Activated B cell treated with CpG ODN at 0.5 μM for 24 hours (primary cell): ENCODE data around the gene GID8. TPM values are rescaled to one million over a fixed set of nuclear protein-coding genes. Genes with fewer than 3 reads are reported as not detected.

Experiments
- ATAC-seq: fragments of 200-7000 bp; cut with Tn5 transposase; one replicate; pipeline ENCODE4 v1.10.0; 2021; ENCODE audit warnings: low read depth, mild to moderate bottlenecking, moderate library complexity
- CTCF ChIA-PET: fragments of 350-600 bp; sonication (Branson Sonifier 250); formaldehyde crosslinking; loops from one replicate; lab custom pipeline; 2021; ENCODE audit warnings: antibody characterized with exemption; lab: Charles Lee
- POLR2A ChIA-PET: fragments of 350-600 bp; sonication (Branson Sonifier 250); formaldehyde crosslinking; loops from one replicate; lab custom pipeline; 2021; ENCODE audit warnings: antibody characterized with exemption; lab: Charles Lee
- DNase-seq: peaks from one replicate; pipeline ENCODE4 v3.0.0; 2022
- H3K27ac Mint-ChIP-seq: one replicate; pipeline ENCODE4 v1.8.0; 2020; ENCODE audit warnings: mixed read lengths
- H3K27me3 Mint-ChIP-seq: one replicate; pipeline ENCODE4 v1.8.0; 2021; ENCODE audit warnings: mixed read lengths
- H3K36me3 Mint-ChIP-seq: one replicate; pipeline ENCODE4 v1.8.0; 2021; ENCODE audit warnings: low read depth, mixed read lengths
- H3K4me1 Mint-ChIP-seq: one replicate; pipeline ENCODE4 v1.8.0; 2021; ENCODE audit warnings: mixed read lengths
- H3K4me3 Mint-ChIP-seq: one replicate; pipeline ENCODE4 v1.8.0; 2020; ENCODE audit warnings: mild to moderate bottlenecking, mixed read lengths
- H3K9me3 Mint-ChIP-seq: one replicate; pipeline ENCODE4 v1.8.0; 2020; ENCODE audit warnings: mixed read lengths
- intact Hi-C: fragments of 100-400 bp; cut with micrococcal nuclease; formaldehyde crosslinking; loops from one replicate; pipeline ENCODE4 v1.15.1; 2024
- total RNA-seq: library from RNA; stranded (reverse); gene quantifications from 2 replicates; pipeline ENCODE4 v1.2.3, GENCODE V29; 2022
- TF ChIP-seq, protein P1 (sequence below): fragments of 200-600 bp; IDR thresholded peaks from one replicate; pipeline ENCODE4 v1.8.0; 2022; ENCODE audit warnings: antibody characterized with exemption, mild to moderate bottlenecking

GID8 gene
- total RNA-seq, 1 donor from 2014 or later: 43.1 TPM

DNA sequence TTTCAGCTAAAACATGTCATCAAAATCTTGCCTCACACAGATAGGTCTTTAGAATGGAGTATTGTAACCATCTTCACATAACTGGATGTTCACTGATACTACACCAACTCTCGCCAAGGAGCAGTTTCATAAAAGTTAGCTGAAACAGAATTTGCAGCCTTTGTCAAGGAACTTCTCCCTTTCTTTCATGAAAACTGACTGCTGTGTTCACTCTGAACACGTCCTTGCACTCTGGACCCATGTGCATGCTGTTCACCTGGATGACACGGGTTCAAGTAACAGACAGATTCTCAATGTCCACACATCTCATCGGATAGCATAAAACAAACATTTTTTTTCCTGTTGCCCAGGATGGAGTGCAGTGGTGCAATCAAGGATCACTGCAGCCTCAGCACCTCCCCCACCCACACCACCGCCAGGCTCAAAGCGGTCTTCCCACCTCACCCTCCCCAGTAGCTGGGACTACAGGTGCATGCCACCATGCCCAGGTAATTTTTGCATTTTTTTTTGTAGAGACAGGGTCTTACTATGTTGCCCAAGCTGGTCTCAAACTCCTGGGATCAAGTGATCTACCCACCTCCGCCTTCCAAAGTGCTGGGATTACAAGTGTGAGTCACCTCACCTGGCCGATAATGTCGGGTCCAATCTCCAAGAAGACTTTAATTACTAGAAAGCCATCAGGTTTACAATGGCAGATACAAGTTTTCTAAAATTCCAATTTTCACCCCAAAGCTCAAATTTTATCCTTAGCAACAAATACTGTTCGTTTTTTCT, 21.1 kb upstream of the GID8 start:
- Mint-ChIP-seq H3K36me3 (peaks cover 31% of the 10 kb centered on the region), H3K4me3 (no peak overlapping the region), H3K4me1 (peaks cover 74% of the 10 kb centered on the region), H3K27ac (peak overlapping the region; percentile 19), H3K9me3 (no peaks in the 10 kb centered on the region), H3K27me3 (no peaks in the 10 kb centered on the region)
- intact Hi-C loops: no loop called here
- POLR2A ChIA-PET: interaction anchor here (0.6 to 1.3 kb wide), 3 partner anchors 12 to 21 kb away, joined by 3 read pairs; no protein-coding TSS in a partner anchor
- ATAC-seq: no peak
- CTCF ChIA-PET: interaction anchor here (0.6 to 4.7 kb wide), 4 partner anchors 9 to 92 kb away, joined by 3 to 26 read pairs (median 4); no protein-coding TSS in a partner anchor
- TF ChIP-seq, protein P1, sequence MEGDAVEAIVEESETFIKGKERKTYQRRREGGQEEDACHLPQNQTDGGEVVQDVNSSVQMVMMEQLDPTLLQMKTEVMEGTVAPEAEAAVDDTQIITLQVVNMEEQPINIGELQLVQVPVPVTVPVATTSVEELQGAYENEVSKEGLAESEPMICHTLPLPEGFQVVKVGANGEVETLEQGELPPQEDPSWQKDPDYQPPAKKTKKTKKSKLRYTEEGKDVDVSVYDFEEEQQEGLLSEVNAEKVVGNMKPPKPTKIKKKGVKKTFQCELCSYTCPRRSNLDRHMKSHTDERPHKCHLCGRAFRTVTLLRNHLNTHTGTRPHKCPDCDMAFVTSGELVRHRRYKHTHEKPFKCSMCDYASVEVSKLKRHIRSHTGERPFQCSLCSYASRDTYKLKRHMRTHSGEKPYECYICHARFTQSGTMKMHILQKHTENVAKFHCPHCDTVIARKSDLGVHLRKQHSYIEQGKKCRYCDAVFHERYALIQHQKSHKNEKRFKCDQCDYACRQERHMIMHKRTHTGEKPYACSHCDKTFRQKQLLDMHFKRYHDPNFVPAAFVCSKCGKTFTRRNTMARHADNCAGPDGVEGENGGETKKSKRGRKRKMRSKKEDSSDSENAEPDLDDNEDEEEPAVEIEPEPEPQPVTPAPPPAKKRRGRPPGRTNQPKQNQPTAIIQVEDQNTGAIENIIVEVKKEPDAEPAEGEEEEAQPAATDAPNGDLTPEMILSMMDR: no peak
- DNase-seq: no peak

DNA sequence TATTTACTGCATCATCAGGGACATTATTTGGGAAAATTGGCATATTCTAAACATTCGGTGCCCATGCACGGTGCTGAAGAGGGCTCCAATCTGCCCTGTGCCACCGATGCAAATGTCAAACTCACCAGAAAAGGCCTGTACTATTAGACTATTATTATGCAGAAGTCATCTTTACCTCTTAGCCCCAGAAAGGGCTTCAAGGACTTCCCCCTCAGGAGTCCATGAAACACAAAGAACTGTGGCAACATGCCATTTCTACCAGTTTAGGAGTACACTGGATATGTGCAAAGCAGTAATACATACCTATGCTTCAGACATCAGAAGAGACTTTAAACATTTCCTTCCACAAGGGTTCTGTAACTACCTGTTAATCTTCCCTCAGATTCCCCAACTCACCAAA, 20.2 kb upstream of the GID8 start:
- H3K9me3 Mint-ChIP-seq: no peaks in the 10 kb centered on the region
- H3K4me1 Mint-ChIP-seq: peaks cover 82% of the 10 kb centered on the region
- H3K36me3 Mint-ChIP-seq: peaks cover 27% of the 10 kb centered on the region
- ATAC-seq (no peak), DNase-seq (no peak)
- intact Hi-C loops: loop anchor here (2.0 kb wide), 1 partner anchor 21 kb away; the partner anchor contains the start of gene GID8
- no peaks in the 10 kb centered on the region for H3K27me3 Mint-ChIP-seq
- peak overlapping the region; percentile 79 for H3K27ac Mint-ChIP-seq
- TF ChIP-seq, protein P1: no peak
- ChIA-PET POLR2A (interaction anchor here (0.7 to 1.6 kb wide), 3 partner anchors 11 to 20 kb away, joined by 3 to 4 read pairs (median 3); no protein-coding TSS in a partner anchor), CTCF (interaction anchor here (0.6 to 4.7 kb wide), 4 partner anchors 10 to 40 kb away, joined by 3 to 26 read pairs (median 8); no protein-coding TSS in a partner anchor)
- H3K4me3 Mint-ChIP-seq: peak overlapping the region; percentile 70

DNA sequence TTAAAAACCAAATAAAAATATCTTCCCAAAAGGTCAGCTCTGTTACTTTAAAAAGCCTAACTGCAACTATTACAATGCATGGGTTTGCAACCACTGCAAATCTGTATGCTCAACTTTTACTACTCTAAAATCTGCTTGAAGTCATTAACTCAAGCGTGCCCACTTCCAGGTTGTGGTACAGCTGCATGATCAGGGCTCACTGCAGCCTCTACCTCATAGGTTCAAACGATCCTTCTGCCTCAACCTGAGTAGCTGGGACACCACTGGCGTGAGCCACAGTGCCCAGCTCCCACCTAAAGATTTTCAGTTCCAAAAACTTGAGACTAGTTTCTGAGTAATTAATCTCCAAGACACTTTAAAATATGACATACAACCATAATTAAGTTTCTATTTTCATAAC, 19.8 kb upstream of the GID8 start:
- intact Hi-C loops: loop anchor here (2.0 kb wide), 1 partner anchor 21 kb away; the partner anchor contains the start of gene GID8
- DNase-seq: no peak
- CTCF ChIA-PET: interaction anchor here (1.1 to 4.7 kb wide), 4 partner anchors 11 to 55 kb away, joined by 3 to 26 read pairs (median 8); no protein-coding TSS in a partner anchor
- ATAC-seq: peak; percentile 40
- POLR2A ChIA-PET: interaction anchor here (0.7 to 3.8 kb wide), 4 partner anchors 10 to 36 kb away, joined by 3 to 15 read pairs (median 4); no protein-coding TSS in a partner anchor
- Mint-ChIP-seq H3K4me3 (peak overlapping the region; percentile 70), H3K4me1 (peaks cover 83% of the 10 kb centered on the region), H3K27me3 (no peaks in the 10 kb centered on the region), H3K36me3 (peaks cover 24% of the 10 kb centered on the region), H3K27ac (peak overlapping the region; percentile 79), H3K9me3 (no peaks in the 10 kb centered on the region)
- TF ChIP-seq, protein P1: no peak

DNA sequence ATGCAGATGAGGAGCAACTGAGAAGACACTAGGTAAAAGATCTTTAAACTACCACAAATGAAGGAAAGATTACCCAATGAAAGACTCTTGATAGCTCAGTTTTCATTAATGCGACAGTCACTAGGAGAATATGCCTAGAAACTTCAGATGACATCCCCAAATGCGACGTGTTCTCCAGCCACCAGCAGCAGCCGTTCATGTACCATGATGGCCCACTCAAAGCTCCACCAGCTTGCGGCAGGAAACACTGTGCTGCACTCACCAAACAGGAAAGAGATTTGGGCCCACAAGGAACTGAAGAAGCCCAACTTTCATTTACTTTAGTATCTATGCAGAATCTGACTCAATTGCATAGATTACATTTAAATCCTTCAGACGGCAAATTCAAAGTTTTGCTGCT, 19.1 kb upstream of the GID8 start:
- CTCF ChIA-PET: interaction anchor here (1.1 to 4.7 kb wide), 4 partner anchors 11 to 54 kb away, joined by 3 to 26 read pairs (median 8); no protein-coding TSS in a partner anchor
- TF ChIP-seq, protein P1: no peak
- peaks cover 88% of the 10 kb centered on the region for H3K4me1 Mint-ChIP-seq
- peak overlapping the region; percentile 79 for H3K27ac Mint-ChIP-seq
- H3K27me3 Mint-ChIP-seq: no peaks in the 10 kb centered on the region
- ATAC-seq (peak; percentile 38), DNase-seq (no peak)
- H3K9me3 Mint-ChIP-seq: no peaks in the 10 kb centered on the region
- H3K36me3 Mint-ChIP-seq: peaks cover 19% of the 10 kb centered on the region
- POLR2A ChIA-PET: interaction anchor here (1.6 to 3.8 kb wide), 2 partner anchors 10 to 35 kb away, joined by 4 to 15 read pairs; no protein-coding TSS in a partner anchor
- peak overlapping the region; percentile 70 for H3K4me3 Mint-ChIP-seq
- intact Hi-C loops: loop anchor here (2.0 kb wide), 1 partner anchor 20 kb away; the partner anchor contains the start of gene GID8
